Measurements from ENCODE around the gene PAK5.

The PAK5 gene

DNA sequence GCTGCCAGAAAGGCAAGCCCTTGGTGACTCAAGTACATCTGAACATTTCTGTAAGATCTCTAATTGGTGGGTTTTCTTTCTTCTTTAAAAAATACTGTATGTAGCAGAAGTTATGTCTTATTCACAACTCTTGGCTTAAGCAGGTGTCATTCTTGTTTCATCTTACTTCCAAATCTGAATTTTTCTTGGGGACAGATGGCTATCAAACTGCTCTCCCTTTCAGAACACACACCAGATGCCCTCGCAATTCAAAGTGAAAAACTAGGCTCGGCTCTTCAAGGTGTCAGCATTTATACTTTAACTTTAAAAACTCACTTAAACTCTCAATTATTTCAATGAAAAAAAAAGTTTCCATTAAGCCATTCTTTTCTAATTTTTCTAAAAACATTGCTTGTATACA lies 49.7 kb downstream of the PAK5 start:
- DNase-seq, result no peak

GRCh38 chr20:9775176-9775575 lies 63.7 kb downstream of the PAK5 start:
- DNase-seq, result no peak

GRCh38 chr20:9769954-9770353 lies 68.9 kb downstream of the PAK5 start:
- DNase-seq, result no peak

DNA sequence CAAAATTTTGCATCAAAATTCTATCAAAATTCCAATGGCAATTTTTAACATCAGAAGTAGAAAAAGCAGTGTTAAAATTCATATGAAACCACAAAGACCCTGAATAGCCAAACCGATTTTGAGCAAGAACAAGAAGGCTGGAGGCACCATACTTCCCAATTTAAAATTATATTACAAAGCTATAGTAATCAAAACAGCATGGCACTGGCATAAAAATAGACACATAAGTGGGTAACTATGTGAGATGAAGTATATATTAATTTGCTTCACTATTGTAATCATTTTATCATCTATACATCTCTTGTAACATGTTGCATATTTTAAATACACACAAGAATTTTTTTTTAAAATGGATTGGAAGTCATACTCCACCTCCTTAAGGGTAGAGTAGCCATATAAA lies 77.4 kb downstream of the PAK5 start:
- no peak for DNase-seq

GRCh38 chr20:9759392-9759791 lies 79.5 kb downstream of the PAK5 start:
- no peak for DNase-seq

- no peak for DNase-seq
These were observed 80.1 kb downstream of the PAK5 start for GRCh38 chr20:9758752-9759151.

- DNase-seq, result no peak
These were observed 82.2 kb downstream of the PAK5 start for GRCh38 chr20:9756660-9757059.

DNA sequence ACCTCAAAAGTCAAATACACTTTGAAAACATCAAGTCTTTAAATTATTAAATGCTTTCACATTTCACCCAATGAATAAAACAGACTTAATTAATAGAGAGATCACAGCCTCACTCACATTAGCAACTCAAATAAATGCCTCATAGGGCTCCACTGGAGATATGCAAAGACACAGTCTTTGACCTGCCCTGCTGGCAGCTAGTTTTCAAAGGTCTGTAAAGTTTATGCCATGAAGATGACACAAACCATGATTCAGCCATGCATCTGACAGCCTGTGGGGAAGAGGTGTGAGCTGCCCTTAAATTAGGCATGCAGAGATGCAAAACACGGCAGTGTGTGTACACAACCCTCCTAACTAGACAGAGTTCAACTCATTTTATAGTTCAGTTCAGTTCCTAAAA lies 83.6 kb downstream of the PAK5 start:
- no peak for DNase-seq

DNA sequence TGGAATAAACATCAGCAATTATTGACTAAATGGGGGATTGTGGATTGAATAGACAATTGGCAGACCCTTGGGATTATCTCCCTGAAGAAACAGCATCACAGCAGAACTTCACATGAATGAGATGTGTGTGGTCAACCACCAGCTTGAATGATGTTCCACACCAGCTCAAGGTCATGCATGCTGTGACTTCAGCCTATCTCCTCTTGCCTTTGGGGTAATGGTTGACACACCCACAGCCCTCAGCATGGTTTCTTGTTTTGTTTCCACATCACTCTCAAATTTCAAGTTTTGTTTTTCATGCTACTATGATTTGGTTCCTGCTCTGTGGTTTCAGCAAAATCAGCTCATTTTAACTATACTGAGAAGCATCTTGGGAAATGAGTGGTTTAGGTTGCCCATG lies 94.3 kb downstream of the PAK5 start:
- DNase-seq, result no peak

- DNase-seq, result no peak
These were observed 95.0 kb downstream of the PAK5 start for GRCh38 chr20:9743871-9744270.

GRCh38 chr20:9742821-9743220 lies 96.1 kb downstream of the PAK5 start:
- no peak for DNase-seq

DNA sequence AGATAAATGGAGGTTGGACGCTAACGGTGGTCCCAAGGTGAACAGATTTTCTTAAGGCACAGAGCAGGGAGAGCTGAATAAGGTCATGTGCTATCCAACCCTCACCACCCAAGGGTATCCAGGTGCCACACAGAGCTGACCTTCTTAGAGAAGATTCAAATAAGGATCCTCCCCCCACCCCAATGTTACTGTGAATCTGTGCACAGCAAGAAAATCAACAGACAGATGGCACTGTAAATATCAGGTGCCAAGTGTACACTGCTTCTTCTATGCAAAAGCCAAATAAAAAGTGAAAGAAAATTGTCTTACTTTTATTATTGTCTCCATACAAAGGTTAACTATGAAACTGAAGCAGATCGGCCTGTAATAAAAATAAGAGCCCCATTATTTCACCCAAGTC lies 96.9 kb downstream of the PAK5 start:
- DNase-seq, result no peak

- DNase-seq, result no peak
These were observed 98.4 kb downstream of the PAK5 start for GRCh38 chr20:9740486-9740885.

- no peak for DNase-seq
These were observed 98.9 kb downstream of the PAK5 start for GRCh38 chr20:9739991-9740390.

GRCh38 chr20:9736373-9736772 lies 102.5 kb downstream of the PAK5 start:
- no peak for DNase-seq

GRCh38 chr20:9723501-9724202 lies 115.2 kb downstream of the PAK5 start:
- no peak for DNase-seq

- no peak for DNase-seq
These were observed 127.0 kb downstream of the PAK5 start for GRCh38 chr20:9711872-9712271.

DNA sequence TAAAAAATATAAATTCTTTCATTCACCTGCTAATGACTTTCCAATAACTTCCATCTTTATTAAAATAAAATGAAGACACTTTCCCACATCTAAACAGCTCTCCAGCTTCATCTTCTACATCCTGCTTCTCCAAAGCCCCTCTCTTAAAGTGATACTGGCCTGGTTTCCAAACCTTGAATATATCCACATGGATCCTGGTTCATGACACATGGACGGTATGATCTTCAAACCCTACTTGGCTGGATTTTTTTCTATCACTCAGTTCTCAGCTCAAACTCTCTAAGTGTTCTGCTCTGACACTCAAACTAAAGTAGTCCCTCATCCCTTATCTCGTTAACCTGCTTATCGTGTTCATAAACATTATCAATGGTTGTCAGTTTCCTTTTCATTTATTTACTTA lies 128.2 kb downstream of the PAK5 start:
- DNase-seq, result no peak

DNA sequence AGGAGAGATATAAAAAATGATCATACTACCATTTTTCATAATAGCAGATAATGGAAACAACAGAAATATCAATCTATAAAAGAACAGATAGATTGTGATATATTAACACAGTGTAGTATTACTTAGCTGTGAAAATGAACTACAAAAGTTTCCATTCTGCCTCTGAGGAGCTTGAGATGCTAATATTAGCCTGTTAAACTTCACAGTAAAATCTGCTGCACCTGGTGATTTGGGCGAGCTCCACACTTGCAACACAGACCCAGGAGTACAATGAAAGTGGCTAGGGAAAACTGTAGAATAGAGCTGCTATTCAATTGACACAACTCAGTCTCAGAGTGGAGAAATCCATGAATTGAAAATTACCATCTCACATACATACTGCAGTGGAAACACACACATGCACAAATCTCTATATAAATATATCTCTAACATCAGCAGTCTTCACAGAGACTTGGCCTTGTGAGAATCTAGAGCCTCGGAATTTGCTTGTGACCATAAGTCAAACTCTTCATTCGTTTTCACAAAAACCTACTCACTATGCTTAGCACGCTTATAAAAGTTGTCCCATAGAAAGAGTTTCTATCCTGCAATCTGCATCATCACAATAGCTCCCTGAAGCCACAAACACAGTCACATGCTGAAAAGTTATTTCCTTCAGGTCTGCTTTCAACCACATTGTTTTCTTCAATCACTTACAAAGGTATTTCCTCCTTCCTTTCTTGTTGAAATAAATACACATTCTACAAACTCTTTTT lies 133.0 kb downstream of the PAK5 start:
- DNase-seq, result no peak

DNA sequence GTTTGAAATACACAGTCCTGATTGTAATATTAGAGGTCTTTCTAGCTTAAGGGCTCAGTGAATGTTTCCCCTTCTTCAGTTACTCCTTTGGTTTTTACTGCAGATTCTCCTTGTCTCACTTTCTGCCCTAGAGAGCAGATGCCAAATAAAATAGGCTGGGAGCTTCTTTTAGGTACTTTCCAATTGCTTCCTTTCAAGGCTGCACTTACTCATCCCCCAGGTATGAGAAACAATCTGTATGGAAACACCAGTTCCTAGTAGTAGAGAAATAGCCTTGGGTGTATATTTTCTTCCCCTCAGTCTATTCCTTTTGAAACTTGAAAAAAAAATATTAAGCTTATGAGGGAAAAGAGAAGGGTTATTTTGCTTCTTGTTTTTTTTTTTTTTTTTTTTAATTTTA lies 139.7 kb downstream of the PAK5 start:
- no peak for DNase-seq

GRCh38 chr20:9689041-9689440 lies 149.8 kb downstream of the PAK5 start:
- DNase-seq, result no peak

- no peak for DNase-seq
These were observed 152.0 kb downstream of the PAK5 start for GRCh38 chr20:9686866-9687265.

DNA sequence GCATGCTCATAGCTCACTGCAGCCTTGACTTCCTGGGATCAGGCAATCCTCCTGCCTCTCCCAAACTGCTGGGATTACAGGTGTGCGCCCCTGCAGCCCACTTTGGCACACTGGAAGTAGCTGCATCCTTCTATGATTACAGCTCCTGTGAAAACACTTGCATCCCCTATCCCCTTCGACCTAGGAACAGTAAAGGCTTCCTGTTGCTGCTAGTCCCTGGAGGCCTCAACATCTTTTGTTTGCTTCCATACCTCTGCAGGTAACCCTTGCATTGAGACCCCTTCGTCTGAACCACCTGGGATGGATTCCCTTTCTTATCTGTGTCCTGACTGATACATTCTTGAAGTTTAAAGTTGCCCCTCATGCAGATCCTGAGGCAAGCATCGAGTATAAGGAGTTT lies 152.4 kb downstream of the PAK5 start:
- no peak for DNase-seq

DNA sequence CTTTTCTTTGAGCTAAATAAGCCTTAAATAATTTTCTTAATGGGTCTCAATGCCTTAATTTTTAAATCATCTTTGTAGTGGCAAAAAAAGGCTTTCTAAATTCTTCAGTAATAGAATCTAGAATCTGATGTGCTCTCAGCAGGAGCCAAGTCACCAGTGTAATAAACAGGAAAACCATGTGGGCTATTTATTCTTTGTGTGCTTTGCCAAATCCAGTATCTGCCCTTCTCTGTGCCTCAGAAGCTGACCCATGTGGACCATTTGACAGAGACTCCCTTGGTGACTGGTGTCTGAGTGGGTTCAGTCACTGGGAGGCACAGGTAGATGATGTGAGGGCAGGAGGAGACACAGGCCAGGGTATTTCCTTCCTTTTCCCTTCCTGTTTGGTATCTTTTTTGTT lies 152.9 kb downstream of the PAK5 start:
- no peak for DNase-seq

DNA sequence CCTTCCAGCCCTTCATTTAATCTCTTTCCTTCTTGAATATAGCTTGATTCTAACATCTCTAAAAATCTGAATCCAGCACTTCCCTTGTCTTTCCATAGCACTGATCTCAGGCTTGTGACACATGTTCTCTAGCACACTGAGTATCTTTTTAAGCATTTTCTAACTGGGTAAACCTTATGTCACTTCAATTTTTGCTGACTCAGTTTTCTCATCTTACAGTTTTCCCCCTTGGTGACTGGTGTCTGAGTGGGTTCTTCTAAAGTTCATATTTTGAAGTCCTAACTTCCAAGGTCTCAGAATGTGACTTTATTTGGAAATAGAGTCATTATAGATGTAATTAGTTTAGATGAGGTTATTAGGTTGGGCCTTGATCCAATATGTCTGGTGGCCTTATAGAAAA lies 153.9 kb downstream of the PAK5 start:
- no peak for DNase-seq
